ENCODE results near the gene CMIP.

CMIP gene

DNA sequence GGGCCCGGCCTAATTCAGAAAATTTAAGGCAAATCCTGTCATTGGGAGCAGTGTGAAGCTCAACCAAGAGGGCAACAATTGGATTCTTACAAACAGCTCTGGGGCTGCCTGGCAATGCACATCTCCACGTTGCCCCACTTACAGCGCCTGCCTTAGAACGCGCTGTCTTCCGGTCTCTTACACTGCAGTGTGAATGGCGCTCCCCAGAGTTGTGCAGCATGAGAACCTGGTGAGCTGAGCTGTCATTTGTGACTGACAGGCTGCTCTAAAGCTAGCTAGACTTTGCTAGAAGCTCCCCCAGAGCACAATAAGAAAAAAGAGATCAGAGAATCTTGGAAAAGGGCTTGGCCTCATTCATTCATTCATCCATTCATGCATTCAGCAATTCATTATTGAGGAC, 270.0 kb downstream of the CMIP start:
- peaks cover 5% of the 10 kb centered on the region for H3K36me3 Mint-ChIP-seq (ENCODE audit: low read depth)
- H3K27me3 Mint-ChIP-seq: no peaks in the 10 kb centered on the region
- peaks cover 55% of the 10 kb centered on the region for H3K4me1 Mint-ChIP-seq (ENCODE audit: low read depth)
- no peak overlapping the region for H3K27ac Mint-ChIP-seq
- H3K4me3 Mint-ChIP-seq: peak overlapping the region; percentile 10
- no peaks in the 10 kb centered on the region for H3K9me3 Mint-ChIP-seq
- DNase-seq: no peak

GRCh38 chr16:81715358-81716196, 271.0 kb downstream of the CMIP start:
- Mint-ChIP-seq H3K36me3 (ENCODE audit: low read depth) (peaks cover 4% of the 10 kb centered on the region), H3K4me3 (no peak overlapping the region), H3K27ac (no peak overlapping the region), H3K4me1 (ENCODE audit: low read depth) (peaks cover 57% of the 10 kb centered on the region), H3K9me3 (no peaks in the 10 kb centered on the region), H3K27me3 (no peaks in the 10 kb centered on the region)
- no peak for DNase-seq

- DNase-seq: no peak
- Mint-ChIP-seq H3K4me3 (no peak overlapping the region), H3K27ac (peak overlapping the region; percentile 42), H3K27me3 (no peaks in the 10 kb centered on the region), H3K4me1 (ENCODE audit: low read depth) (peaks cover 55% of the 10 kb centered on the region), H3K9me3 (peaks cover 3% of the 10 kb centered on the region), H3K36me3 (ENCODE audit: low read depth) (peaks cover 3% of the 10 kb centered on the region)
Measured at GRCh38 chr16:81716478-81717225, 272.0 kb downstream of the CMIP start.

- peak overlapping the region; percentile 84 for H3K27ac Mint-ChIP-seq
- no peaks in the 10 kb centered on the region for H3K36me3 Mint-ChIP-seq (ENCODE audit: low read depth)
- no peak for DNase-seq
- H3K27me3 Mint-ChIP-seq: no peaks in the 10 kb centered on the region
- peaks cover 56% of the 10 kb centered on the region for H3K4me1 Mint-ChIP-seq (ENCODE audit: low read depth)
- peaks cover 4% of the 10 kb centered on the region for H3K9me3 Mint-ChIP-seq
- peak overlapping the region; percentile 35 for H3K4me3 Mint-ChIP-seq
Measured at GRCh38 chr16:81717662-81718189, 273.1 kb downstream of the CMIP start.

- Mint-ChIP-seq H3K4me3 (peak overlapping the region; percentile 75), H3K27ac (peak overlapping the region; percentile 89), H3K27me3 (no peaks in the 10 kb centered on the region), H3K36me3 (ENCODE audit: low read depth) (no peaks in the 10 kb centered on the region), H3K4me1 (ENCODE audit: low read depth) (peaks cover 59% of the 10 kb centered on the region), H3K9me3 (peaks cover 4% of the 10 kb centered on the region)
- no peak for DNase-seq
Measured at GRCh38 chr16:81718637-81719036, 274.0 kb downstream of the CMIP start.

- H3K4me1 Mint-ChIP-seq (ENCODE audit: low read depth): peaks cover 48% of the 10 kb centered on the region
- DNase-seq: no peak
- no peaks in the 10 kb centered on the region for H3K27me3 Mint-ChIP-seq
- no peak overlapping the region for H3K4me3 Mint-ChIP-seq
- H3K9me3 Mint-ChIP-seq: peaks cover 4% of the 10 kb centered on the region
- H3K36me3 Mint-ChIP-seq (ENCODE audit: low read depth): no peaks in the 10 kb centered on the region
- H3K27ac Mint-ChIP-seq: no peak overlapping the region
Measured at GRCh38 chr16:81719993-81720392, 275.4 kb downstream of the CMIP start.

- no peaks in the 10 kb centered on the region for H3K36me3 Mint-ChIP-seq (ENCODE audit: low read depth)
- peaks cover 4% of the 10 kb centered on the region for H3K9me3 Mint-ChIP-seq
- no peaks in the 10 kb centered on the region for H3K27me3 Mint-ChIP-seq
- DNase-seq: no peak
- H3K4me1 Mint-ChIP-seq (ENCODE audit: low read depth): peaks cover 36% of the 10 kb centered on the region
- H3K27ac Mint-ChIP-seq: no peak overlapping the region
- no peak overlapping the region for H3K4me3 Mint-ChIP-seq
Measured at GRCh38 chr16:81720973-81721906, 276.6 kb downstream of the CMIP start.

DNA sequence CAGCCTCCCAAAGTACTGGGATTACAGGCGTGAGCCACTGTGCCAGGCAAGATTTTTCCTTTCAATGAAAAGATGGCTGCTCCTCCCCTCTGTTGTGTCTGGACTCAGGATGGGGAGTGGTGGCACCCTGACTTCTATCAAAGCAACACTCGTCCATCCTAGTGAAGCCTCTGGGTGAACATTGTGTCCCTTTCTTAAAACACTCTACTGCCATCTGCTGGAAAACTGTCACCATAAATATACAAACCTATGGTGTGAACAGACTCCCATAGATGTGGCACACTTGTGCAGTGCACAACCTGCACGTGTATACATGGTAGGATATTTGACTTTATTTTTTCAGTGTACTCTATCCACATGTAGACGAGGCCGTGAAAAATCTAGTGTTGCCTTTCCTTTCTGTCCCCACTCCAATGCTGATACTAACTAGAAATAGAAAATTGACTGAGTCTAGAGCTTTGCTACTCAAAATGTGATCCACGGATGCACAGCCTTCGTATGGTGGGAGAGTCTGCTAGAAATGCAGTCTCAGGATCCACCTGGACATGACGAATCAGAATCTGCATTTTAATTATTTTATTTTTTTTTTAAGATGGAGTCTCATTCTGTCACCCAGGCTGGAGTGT, 278.6 kb downstream of the CMIP start:
- no peak overlapping the region for H3K4me3 Mint-ChIP-seq
- H3K4me1 Mint-ChIP-seq (ENCODE audit: low read depth): peaks cover 20% of the 10 kb centered on the region
- no peaks in the 10 kb centered on the region for H3K27me3 Mint-ChIP-seq
- peak; percentile 45 for DNase-seq
- peaks cover 4% of the 10 kb centered on the region for H3K9me3 Mint-ChIP-seq
- H3K27ac Mint-ChIP-seq: no peak overlapping the region
- no peaks in the 10 kb centered on the region for H3K36me3 Mint-ChIP-seq (ENCODE audit: low read depth)

GRCh38 chr16:81728435-81728834, 283.8 kb downstream of the CMIP start:
- Mint-ChIP-seq H3K4me3 (no peak overlapping the region), H3K9me3 (no peaks in the 10 kb centered on the region), H3K27ac (no peak overlapping the region), H3K27me3 (no peaks in the 10 kb centered on the region), H3K36me3 (ENCODE audit: low read depth) (no peaks in the 10 kb centered on the region), H3K4me1 (ENCODE audit: low read depth) (peaks cover 13% of the 10 kb centered on the region)
- no peak for DNase-seq

GRCh38 chr16:81729451-81729850, 284.8 kb downstream of the CMIP start:
- no peaks in the 10 kb centered on the region for H3K9me3 Mint-ChIP-seq
- H3K27ac Mint-ChIP-seq: no peak overlapping the region
- H3K36me3 Mint-ChIP-seq (ENCODE audit: low read depth): no peaks in the 10 kb centered on the region
- H3K4me3 Mint-ChIP-seq: no peak overlapping the region
- no peaks in the 10 kb centered on the region for H3K27me3 Mint-ChIP-seq
- no peak for DNase-seq
- peaks cover 13% of the 10 kb centered on the region for H3K4me1 Mint-ChIP-seq (ENCODE audit: low read depth)

GRCh38 chr16:81730090-81731051, 285.8 kb downstream of the CMIP start:
- peak; percentile 73 for DNase-seq
- Mint-ChIP-seq H3K9me3 (no peaks in the 10 kb centered on the region), H3K4me1 (ENCODE audit: low read depth) (peaks cover 13% of the 10 kb centered on the region), H3K4me3 (peak overlapping the region; percentile 68), H3K27me3 (no peaks in the 10 kb centered on the region), H3K27ac (peak overlapping the region; percentile 74), H3K36me3 (ENCODE audit: low read depth) (no peaks in the 10 kb centered on the region)

DNA sequence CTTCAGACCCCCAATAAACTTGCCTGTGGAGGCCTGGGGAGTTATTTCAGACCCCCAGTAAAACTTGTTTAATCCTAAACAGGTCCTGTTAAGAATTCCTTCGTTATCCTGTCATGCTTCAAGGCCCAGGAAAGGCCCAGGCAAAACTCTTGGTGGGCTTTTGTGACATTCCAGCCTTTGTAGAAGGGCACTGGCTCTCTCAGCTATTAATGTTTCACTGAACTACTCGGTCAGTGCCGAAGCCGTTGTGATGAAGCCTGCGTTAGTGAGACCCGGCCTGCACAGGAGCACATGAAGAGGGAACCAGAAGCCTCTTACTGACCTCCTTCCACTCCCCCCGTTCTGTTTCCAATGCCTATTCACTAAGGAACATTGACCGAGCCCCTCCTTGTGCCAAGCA, 287.0 kb downstream of the CMIP start:
- H3K36me3 Mint-ChIP-seq (ENCODE audit: low read depth): no peaks in the 10 kb centered on the region
- no peak overlapping the region for H3K27ac Mint-ChIP-seq
- no peaks in the 10 kb centered on the region for H3K9me3 Mint-ChIP-seq
- H3K4me3 Mint-ChIP-seq: no peak overlapping the region
- DNase-seq: no peak
- peaks cover 13% of the 10 kb centered on the region for H3K4me1 Mint-ChIP-seq (ENCODE audit: low read depth)
- H3K27me3 Mint-ChIP-seq: no peaks in the 10 kb centered on the region

DNA sequence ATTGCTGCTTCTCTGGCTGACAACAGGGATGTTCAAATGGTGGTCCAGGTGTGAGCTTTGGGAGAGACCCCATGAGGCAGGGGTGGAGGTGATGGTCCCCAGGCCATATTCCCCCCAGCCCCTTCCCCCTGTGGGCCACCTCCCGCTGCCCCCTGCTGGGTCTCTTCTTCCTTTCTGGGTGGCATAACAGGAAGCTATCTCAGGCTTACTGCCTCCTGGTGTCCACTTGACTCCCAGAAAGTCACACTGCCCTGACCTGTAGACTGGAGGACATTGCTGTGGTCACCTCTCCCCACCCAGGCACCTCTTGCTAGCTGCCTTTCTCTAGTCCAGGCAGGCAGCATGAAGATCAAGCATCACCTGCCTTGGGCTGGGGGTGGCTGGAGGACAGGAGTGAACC, 288.1 kb downstream of the CMIP start:
- Mint-ChIP-seq H3K27ac (no peak overlapping the region), H3K36me3 (ENCODE audit: low read depth) (no peaks in the 10 kb centered on the region), H3K9me3 (no peaks in the 10 kb centered on the region), H3K4me1 (ENCODE audit: low read depth) (peaks cover 14% of the 10 kb centered on the region), H3K27me3 (no peaks in the 10 kb centered on the region), H3K4me3 (no peak overlapping the region)
- DNase-seq: no peak
